ENCODE measurements around the gene TMEM11.
"Not testable (repeated sequence)": the region's sequence is repeated elsewhere in the genome, so short reads cannot be mapped to it uniquely, and the experiment has no call there.

Gene TMEM11

DNA sequence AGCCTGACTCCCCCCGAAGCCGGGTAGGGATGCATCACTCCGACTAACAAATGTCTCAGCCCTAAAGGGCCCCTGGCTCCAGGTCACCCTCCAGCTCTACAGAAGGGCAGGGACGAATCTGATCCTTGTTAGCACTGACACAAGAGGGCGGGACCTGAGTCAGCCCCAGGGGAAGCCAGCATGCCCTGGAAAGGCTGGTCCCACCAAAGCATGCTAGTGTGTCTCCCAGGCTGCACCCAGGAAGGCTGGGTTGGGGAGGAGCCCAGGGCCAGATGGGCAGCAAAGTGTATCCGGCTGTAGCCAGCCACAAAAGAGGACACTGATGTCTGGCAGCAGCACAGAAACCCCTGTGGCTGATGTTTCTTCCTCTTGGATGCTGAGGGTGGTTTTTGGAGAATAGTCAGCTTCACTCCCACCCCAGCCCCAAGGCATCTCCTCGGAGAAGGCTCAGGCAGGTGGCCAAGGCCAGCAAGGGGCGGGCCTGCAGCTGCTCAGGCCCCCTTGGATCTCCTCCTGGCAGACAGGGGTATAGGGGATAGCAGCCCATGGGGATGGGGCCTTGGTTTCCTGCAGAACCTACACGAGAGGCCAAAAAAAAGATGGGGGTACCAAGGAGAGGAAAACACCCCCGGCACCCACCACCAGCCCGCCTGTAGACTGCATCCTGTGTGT is 28.2 kb upstream of the TMEM11 start:
- DNase-seq (ENCODE audit: low spot score), result no peak

DNA sequence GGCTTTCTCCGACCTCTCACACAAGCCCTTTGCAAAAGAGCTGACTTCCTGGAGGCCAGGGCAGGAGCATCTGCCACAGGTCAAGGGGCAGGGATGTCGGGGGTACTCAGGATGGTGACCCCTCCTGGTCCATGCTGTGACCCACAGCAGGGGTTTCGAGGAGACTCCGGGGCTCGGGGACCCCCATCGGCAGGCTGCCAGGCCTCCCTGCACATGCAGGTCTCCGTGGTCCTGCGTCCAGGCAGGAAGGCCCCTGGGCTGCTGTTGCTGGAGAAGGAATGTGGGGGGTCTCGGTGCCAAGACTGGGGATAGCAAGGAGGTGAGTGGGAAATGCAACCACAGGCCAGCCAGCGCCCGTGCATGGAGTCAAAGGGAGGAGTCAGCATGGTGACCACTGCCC is 27.6 kb upstream of the TMEM11 start:
- no peak for DNase-seq (ENCODE audit: low spot score)

GRCh38 chr17:21240369-21241055 is 26.6 kb upstream of the TMEM11 start:
- no peak for DNase-seq (ENCODE audit: low spot score)

DNA sequence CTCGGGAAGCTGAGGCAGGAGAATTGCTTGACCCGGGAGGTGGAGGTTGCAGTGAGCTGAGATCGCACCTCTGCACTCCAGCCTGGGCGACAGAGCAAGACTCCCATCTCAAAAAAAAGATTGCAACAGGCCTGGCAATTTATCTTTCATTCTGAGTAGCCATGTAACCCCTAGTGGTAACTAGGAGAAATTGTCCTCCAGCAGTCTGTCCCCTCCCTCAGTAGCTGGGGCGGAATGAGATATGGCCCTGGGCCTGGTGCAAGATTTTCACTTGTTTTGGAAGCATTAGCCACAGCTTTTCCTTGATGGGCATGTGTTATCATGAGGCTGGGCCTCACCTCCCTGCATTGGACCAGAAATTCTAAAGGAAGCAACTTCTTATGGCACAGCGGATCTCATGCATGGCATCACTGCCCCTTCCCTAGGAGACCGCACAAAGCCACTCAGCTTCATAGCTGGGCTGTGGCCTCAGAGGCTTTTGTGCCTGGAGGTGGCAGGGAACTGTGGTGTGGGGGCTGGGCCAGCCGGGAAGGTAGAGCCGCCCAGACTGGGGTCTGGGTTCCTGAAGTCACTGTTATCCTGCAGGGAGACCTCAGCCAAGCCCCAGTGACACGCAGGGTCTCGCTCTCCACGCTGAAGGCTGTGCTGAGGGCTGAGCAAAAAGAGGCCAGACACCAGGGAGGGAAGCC is 25.9 kb upstream of the TMEM11 start:
- no peak for DNase-seq (ENCODE audit: low spot score)

DNA sequence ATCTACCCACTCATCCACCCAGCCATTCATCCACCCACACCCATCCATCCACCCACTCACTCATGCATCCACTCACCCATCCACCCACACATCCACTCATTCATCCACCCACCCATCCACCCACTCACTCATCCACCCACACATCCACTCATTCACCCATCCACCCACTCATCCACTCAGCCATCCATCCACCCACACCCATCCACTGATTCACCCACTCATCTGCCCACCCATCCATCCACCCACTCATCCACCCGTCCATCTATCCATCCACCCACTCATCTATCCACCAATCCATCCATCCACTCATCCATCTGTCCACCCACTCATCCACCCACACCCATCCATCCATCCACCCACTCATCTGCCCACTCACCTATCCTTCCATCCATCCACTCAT is 22.0 kb upstream of the TMEM11 start:
- DNase-seq (ENCODE audit: low spot score), result no peak

DNA sequence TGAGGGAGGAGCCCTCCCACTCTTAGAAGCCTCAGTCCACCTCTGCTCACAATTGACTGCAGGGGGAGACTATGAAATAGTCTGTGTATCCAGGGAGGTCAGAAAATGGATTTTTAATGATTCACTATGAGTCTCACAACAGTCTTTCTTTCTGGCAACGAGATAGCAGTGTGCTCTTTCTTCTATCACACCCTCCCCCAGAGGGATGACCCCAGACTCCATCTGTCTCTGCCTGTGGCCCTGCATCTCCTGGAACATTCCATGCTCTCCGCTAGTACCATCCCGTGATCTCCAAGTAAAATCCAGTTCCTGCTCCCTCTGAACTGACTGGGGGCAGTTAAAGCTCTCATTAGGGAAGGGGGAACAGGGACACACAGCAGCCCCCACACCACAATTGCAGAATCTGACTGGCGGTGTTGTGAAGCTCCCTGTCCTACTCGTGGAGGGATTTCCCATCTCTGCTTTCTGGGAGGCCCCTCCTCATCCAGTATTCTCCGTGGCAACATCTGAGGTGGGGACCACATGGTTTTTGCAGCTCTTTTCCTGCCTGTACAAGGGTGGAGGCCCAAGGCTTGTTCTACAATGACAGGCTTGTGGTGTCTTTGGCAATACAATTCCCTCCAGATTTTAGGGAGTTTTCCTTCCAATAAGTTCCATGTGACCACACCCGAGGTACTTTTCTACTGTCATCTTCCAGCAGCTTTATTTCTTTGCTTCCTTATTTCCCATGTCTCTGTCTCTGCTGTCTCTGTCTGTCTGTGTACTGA is 19.8 kb upstream of the TMEM11 start:
- no peak for DNase-seq (ENCODE audit: low spot score)

- DNase-seq (ENCODE audit: low spot score), result no peak
Measured at GRCh38 chr17:21232033-21232749, 18.2 kb upstream of the TMEM11 start.

DNA sequence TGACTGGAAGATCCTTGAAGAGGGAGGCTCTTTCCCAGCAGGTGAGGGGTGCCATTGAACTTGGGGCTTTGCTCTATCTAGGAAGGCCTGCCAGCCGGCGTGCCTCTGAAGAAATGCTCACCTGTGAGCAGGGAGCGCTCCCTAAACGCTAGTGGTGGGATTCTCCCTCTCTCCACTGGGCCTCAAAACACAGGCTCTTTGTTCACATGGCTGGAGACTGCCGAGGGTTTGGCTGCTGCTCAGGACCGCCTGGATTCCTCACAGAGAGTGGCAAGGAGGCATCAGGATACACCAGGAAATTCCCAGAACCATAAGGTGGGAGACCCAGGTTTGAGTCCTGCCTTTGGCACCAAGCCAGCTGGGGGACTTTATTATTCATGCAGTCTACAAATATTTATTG is 17.6 kb upstream of the TMEM11 start:
- DNase-seq (ENCODE audit: low spot score), result no peak

- DNase-seq (ENCODE audit: low spot score), result no peak
Measured at GRCh38 chr17:21228845-21229244, 14.9 kb upstream of the TMEM11 start.

- no peak for DNase-seq (ENCODE audit: low spot score)
Measured at GRCh38 chr17:21228111-21228510, 14.2 kb upstream of the TMEM11 start.

- not testable (repeated sequence) for DNase-seq (ENCODE audit: low spot score)
Measured at GRCh38 chr17:21227277-21227676, 13.3 kb upstream of the TMEM11 start.

GRCh38 chr17:21223086-21223485 is 9.1 kb upstream of the TMEM11 start:
- DNase-seq (ENCODE audit: low spot score), result no peak

DNA sequence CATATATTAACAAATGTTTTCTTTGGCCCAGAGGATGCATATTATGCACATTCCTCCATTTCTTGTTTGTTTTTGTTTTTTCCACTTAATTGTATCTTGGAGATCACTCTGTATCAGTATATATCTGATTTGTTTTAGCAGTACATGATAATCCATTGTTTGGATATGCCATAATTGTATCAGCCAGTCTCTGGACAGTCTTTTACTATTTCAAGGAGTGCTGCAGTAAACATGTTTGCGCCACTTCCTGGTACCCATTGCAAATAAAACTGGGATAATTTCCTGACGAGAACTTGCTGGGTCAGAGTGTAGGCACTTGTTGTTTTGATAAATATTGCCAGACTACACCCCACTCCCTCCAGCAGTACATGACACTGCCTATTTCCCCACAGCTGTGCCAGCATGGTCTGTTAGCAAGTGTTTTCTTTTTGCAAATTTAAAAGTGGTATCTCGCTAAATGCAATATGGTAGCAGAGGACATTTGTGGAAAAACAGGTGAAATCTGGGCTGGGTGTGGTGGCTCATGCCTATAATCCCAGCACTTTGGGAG is 4.9 kb upstream of the TMEM11 start:
- DNase-seq (ENCODE audit: low spot score), result no peak

- DNase-seq (ENCODE audit: low spot score), result no peak
Measured at GRCh38 chr17:21218101-21218500, 4.1 kb upstream of the TMEM11 start.

- no peak for DNase-seq (ENCODE audit: low spot score)
Measured at GRCh38 chr17:21217346-21217745, 3.4 kb upstream of the TMEM11 start.

GRCh38 chr17:21215935-21216334 is 2.0 kb upstream of the TMEM11 start:
- no peak for DNase-seq (ENCODE audit: low spot score)

- no peak for DNase-seq (ENCODE audit: low spot score)
Measured at GRCh38 chr17:21214777-21215541, 998 bp upstream of the TMEM11 start.

- DNase-seq (ENCODE audit: low spot score), result peak; percentile 5
Measured at GRCh38 chr17:21213638-21214014, 335 bp downstream of the TMEM11 start.

DNA sequence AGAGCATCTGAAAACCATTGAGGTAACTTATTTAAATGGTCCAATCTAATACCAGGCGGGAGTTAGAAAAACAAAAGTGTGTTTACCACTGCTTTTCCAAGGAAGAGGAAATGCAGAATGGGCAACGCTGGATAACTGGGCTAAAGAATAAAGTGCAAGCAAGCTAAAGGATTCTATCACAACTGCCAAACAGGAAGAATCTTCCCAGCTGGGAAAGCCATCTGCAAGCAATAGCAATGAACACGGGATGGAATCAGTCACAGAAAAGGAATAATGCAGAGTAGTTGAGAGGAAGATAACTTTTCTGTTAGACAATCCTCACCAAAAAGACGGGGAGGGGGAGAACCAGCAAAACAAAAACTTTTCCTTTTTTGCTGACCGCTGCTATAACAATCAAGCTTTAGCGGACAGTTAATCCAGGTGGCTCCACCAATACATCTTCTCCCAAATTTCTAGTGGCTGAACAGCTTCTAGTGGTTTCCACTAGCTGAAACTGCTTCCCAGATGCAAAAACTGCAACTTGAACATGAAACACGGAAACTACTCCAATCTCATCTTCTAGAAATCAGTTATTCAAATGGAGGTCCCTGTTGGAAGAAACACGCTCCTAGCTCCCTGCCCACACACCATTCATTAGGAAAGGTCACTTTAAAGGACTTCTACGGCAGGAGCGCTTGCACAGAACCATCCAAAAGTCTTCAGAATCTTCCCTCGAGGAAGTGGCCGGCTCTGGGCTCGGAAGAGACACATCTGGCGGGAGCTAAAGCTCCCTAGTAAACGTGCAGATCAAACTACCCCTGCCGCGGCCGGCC is 929 bp downstream of the TMEM11 start:
- no peak for DNase-seq (ENCODE audit: low spot score)
